A673 (cell line): ENCODE data around the gene SUFU. TPM values are rescaled to one million over a fixed set of nuclear protein-coding genes. Genes with fewer than 3 reads are reported as not detected.

Experiments
- BruUV-seq: library from RNA; stranded (reverse); fragments of 400-500 nt; replicated peaks from 2 replicates; lab custom pipeline; 2021; lab: Mats Ljungman, UMichigan
- CTCF ChIA-PET: fragments of 300-600 bp; sonication (Branson Sonifier 250); formaldehyde crosslinking; loops from one replicate; lab custom pipeline; 2022; ENCODE audit warnings: antibody characterized with exemption; lab: Charles Lee
- POLR2A ChIA-PET: fragments of 300-600 bp; sonication (Branson Sonifier 250); formaldehyde crosslinking; loops from one replicate; lab custom pipeline; 2022; ENCODE audit warnings: antibody characterized with exemption; ENCODE audit not compliant: low non-redundant PET; lab: Charles Lee
- DNase-seq: peaks from one replicate; pipeline ENCODE4 v3.0.0-alpha.2; 2015; ENCODE audit warnings: low spot score
- H3K27ac ChIP-seq: fragments of 200-600 bp; sonication (generic); 2 replicates; pipeline ENCODE4 v1.5.1; 2016; ENCODE audit warnings: mixed run types, low read depth, mild to moderate bottlenecking, mixed read lengths, antibody characterized with exemption, low read length; ENCODE audit not compliant: poor library complexity, severe bottlenecking
- H3K27me3 ChIP-seq: fragments of 200-600 bp; sonication (generic); replicated peaks from 2 replicates; pipeline ENCODE4 v1.6.1; 2017; ENCODE audit warnings: mixed run types, low read depth, mild to moderate bottlenecking, mixed read lengths, antibody characterized with exemption, low read length; ENCODE audit not compliant: insufficient read depth, poor library complexity
- H3K36me3 ChIP-seq: fragments of 200-600 bp; sonication (generic); 2 replicates; pipeline ENCODE4 v1.6.1; 2016; ENCODE audit warnings: mixed run types, mild to moderate bottlenecking, mixed read lengths, antibody characterized with exemption, low read length; ENCODE audit not compliant: insufficient read depth, poor library complexity, severe bottlenecking
- H3K4me1 ChIP-seq: fragments of 200-600 bp; sonication (generic); 2 replicates; pipeline ENCODE4 v1.6.1; 2017; ENCODE audit warnings: mixed run types, mild to moderate bottlenecking, mixed read lengths, antibody characterized with exemption, low read length; ENCODE audit not compliant: insufficient read depth, poor library complexity, severe bottlenecking
- H3K4me3 ChIP-seq: fragments of 200-600 bp; sonication (generic); 2 replicates; pipeline ENCODE4 v1.5.1; 2016; ENCODE audit warnings: low read depth, mixed run types, mild to moderate bottlenecking, mixed read lengths, low read length; ENCODE audit not compliant: poor library complexity, severe bottlenecking
- H3K9me3 ChIP-seq: fragments of 200-600 bp; sonication (generic); 2 replicates; pipeline ENCODE4 v1.6.1; 2016; ENCODE audit warnings: mixed run types, low read depth, mild to moderate bottlenecking, mixed read lengths, antibody characterized with exemption, low read length; ENCODE audit not compliant: poor library complexity, severe bottlenecking
- CTCF ChIP-seq: fragments of 300-800, 200-600 bp; sonication (generic); conservative IDR thresholded peaks from 2 replicates; pipeline ENCODE4 v1.5.1; 2017; ENCODE audit warnings: low read depth, mild to moderate bottlenecking, antibody characterized with exemption, low read length, moderate library complexity, mixed read lengths
- EZH2 ChIP-seq: fragments of 200-600 bp; sonication (generic); IDR thresholded peaks from 2 replicates; pipeline ENCODE4 v1.6.1; 2017; ENCODE audit warnings: borderline replicate concordance, low read depth, mild to moderate bottlenecking, mixed read lengths, antibody characterized with exemption, low read length; ENCODE audit not compliant: poor library complexity, severe bottlenecking
- intact Hi-C: fragments of 100-400 bp; cut with micrococcal nuclease; formaldehyde crosslinking; loops from one replicate; pipeline ENCODE4 v1.10.0; 2022; ENCODE audit not compliant: unreplicated experiment
- total RNA-seq: library from RNA; stranded (reverse); gene quantifications from 2 replicates; pipeline ENCODE4 v1.2.3, GENCODE V29; 2021

Gene SUFU
- total RNA-seq, 1 experiment from 2014 or later, result 20.5 TPM

- intact Hi-C loops, result no loop called here
- ChIA-PET CTCF (interaction anchor here (1.5 kb wide), 1 partner anchor 75 kb away, joined by 12 read pairs; the partner anchor contains the start of gene SUFU), POLR2A (interaction anchor here (0.6 to 0.7 kb wide), 3 partner anchors 48 to 1210 kb away, joined by 3 read pairs; no protein-coding TSS in a partner anchor)
- no peaks in the 10 kb centered on the region for H3K9me3 ChIP-seq
- no TSS peak for BruUV-seq
- H3K27me3 ChIP-seq, result no peaks in the 10 kb centered on the region
- H3K36me3 ChIP-seq, result no peaks in the 10 kb centered on the region
- peaks cover 18% of the 10 kb centered on the region for H3K4me1 ChIP-seq
- peak overlapping the region; percentile 59 for H3K27ac ChIP-seq
- TF ChIP-seq CTCF (no peak), EZH2 (no peak)
- no peak overlapping the region for H3K4me3 ChIP-seq
- peak; percentile 54 for DNase-seq
Observed at GRCh38 chr10:102579328-102579727, 75.6 kb downstream of the SUFU start.

- CTCF ChIA-PET, result interaction anchor here (1.5 kb wide), 1 partner anchor 76 kb away, joined by 12 read pairs; the partner anchor contains the start of gene SUFU
- H3K36me3 ChIP-seq, result no peaks in the 10 kb centered on the region
- BruUV-seq, result no TSS peak
Observed at GRCh38 chr10:102580230-102580629, 76.5 kb downstream of the SUFU start.

GRCh38 chr10:102581401-102581800, 77.6 kb downstream of the SUFU start:
- intact Hi-C loops, result loop anchor here (5.0 to 10.0 kb wide), 4 partner anchors 99 to 417 kb away; no protein-coding TSS in a partner anchor
- H3K4me3 ChIP-seq, result no peak overlapping the region
- TF ChIP-seq CTCF (no peak), EZH2 (no peak)
- POLR2A ChIA-PET, result no interaction called here
- no peaks in the 10 kb centered on the region for H3K27me3 ChIP-seq
- H3K9me3 ChIP-seq, result no peaks in the 10 kb centered on the region
- H3K36me3 ChIP-seq, result no peaks in the 10 kb centered on the region
- CTCF ChIA-PET, result interaction anchor here (0.6 kb wide), 1 partner anchor 723 kb away, joined by 3 read pairs; no protein-coding TSS in a partner anchor
- BruUV-seq, result no TSS peak
- DNase-seq, result no peak
- no peak overlapping the region for H3K27ac ChIP-seq
- peaks cover 18% of the 10 kb centered on the region for H3K4me1 ChIP-seq

More at GRCh38 chr10:102580230-102580629, 76.5 kb downstream of the SUFU start:
- Histone ChIP-seq H3K27ac (peak overlapping the region; percentile 10), H3K4me1 (peaks cover 18% of the 10 kb centered on the region), H3K9me3 (no peaks in the 10 kb centered on the region), H3K4me3 (no peak overlapping the region), H3K27me3 (no peaks in the 10 kb centered on the region)
- DNase-seq, result no peak
- intact Hi-C loops, result loop anchor here (5.0 to 10.0 kb wide), 4 partner anchors 98 to 415 kb away; no protein-coding TSS in a partner anchor
- TF ChIP-seq EZH2 (no peak), CTCF (no peak)
- POLR2A ChIA-PET, result no interaction called here
